Right lobe of liver (tissue), 4 donors: ENCODE measurements around the gene TOR2A.

Experiments used
- CTCF ChIP-seq, 4 donors: fragments of 200-600 bp in 3 of 4; fragments of 450-650 bp in 1 of 4; IDR thresholded peaks; one replicate each; pipeline versions ENCODE4 v1.5.1 to v1.8.0; 2016 to 2022; ENCODE audit warnings: antibody characterized with exemption in 4 of 4, mild to moderate bottlenecking in 2 of 4
- POLR2A ChIP-seq: fragments of 450-650 bp; IDR thresholded peaks from one replicate; pipeline ENCODE4 v1.6.1; 2017; ENCODE audit warnings: antibody characterized with exemption, mild to moderate bottlenecking
- donor health status: DM: no; HTN: no; CAD: no.
- donor health status: DM: no; HTN: no; CAD: no.
- donor health status: DM: no; HTN: yes; CAD: no.

- no peak for TF ChIP-seq POLR2A
- TF ChIP-seq CTCF (IDR thresholded peaks at IDR 0.05), result no peak
Observed at GRCh38 chr9:127772603-127773002, 37.5 kb upstream of the TOR2A start.
